Astrocyte (in vitro differentiated cells and primary cell): Measurements from ENCODE around the gene ANKH. TPM values are rescaled to one million over a fixed set of nuclear protein-coding genes. Genes with fewer than 3 reads are reported as not detected.

Experiments used
- DNase-seq: peaks from one replicate; pipeline ENCODE4 v3.0.0-alpha.2; 2010; ENCODE audit warnings: low read depth
- FAIRE-seq: peaks from 2 replicates; lab custom pipeline; 2011; peaks lifted over from hg19 to GRCh38; lab: Jason Lieb, UNC
- H2AFZ ChIP-seq: 2 replicates; pipeline ENCODE4 v1.6.0; 2012; ENCODE audit warnings: low read depth, low read length, inconsistent platforms
- H3K27ac ChIP-seq: 2 replicates; pipeline ENCODE4 v1.5.1; 2011; ENCODE audit warnings: low read depth, low read length, inconsistent platforms
- H3K27me3 ChIP-seq: 2 replicates; pipeline ENCODE4 v1.6.0; 2011; ENCODE audit warnings: low read length, inconsistent platforms; ENCODE audit not compliant: insufficient read depth
- H3K36me3 ChIP-seq: 2 replicates; pipeline ENCODE4 v1.5.1; 2011; ENCODE audit warnings: low read length, inconsistent platforms; ENCODE audit not compliant: insufficient read depth
- H3K4me1 ChIP-seq: 2 replicates; pipeline ENCODE4 v1.5.1; 2011; ENCODE audit warnings: low read length, inconsistent platforms; ENCODE audit not compliant: insufficient read depth
- H3K4me2 ChIP-seq: 2 replicates; pipeline ENCODE4 v1.6.0; 2012; ENCODE audit warnings: low read length, inconsistent platforms
- H3K4me3 ChIP-seq: 2 replicates; pipeline ENCODE4 v1.5.1; 2011; ENCODE audit warnings: low read depth, mild to moderate bottlenecking, low read length, inconsistent platforms; ENCODE audit not compliant: insufficient read depth
- H3K79me2 ChIP-seq: 2 replicates; pipeline ENCODE4 v1.6.0; 2012; ENCODE audit warnings: mild to moderate bottlenecking, low read length, inconsistent platforms; ENCODE audit not compliant: insufficient read depth
- H3K9ac ChIP-seq: 2 replicates; pipeline ENCODE4 v1.6.0; 2012; ENCODE audit warnings: mild to moderate bottlenecking, low read length, inconsistent platforms
- H3K9me3 ChIP-seq: 2 replicates; pipeline ENCODE4 v1.5.1; 2012; ENCODE audit warnings: low read depth, mild to moderate bottlenecking, low read length, inconsistent platforms; ENCODE audit not compliant: insufficient read depth
- H4K20me1 ChIP-seq: 2 replicates; pipeline ENCODE4 v1.6.0; 2012; ENCODE audit warnings: low read length, inconsistent platforms; ENCODE audit not compliant: insufficient read depth
- H3K27ac Mint-ChIP-seq: one replicate; pipeline ENCODE4 v1.8.0; 2021; ENCODE audit warnings: mild to moderate bottlenecking, mixed read lengths; ENCODE audit not compliant: unreplicated experiment
- H3K27me3 Mint-ChIP-seq: one replicate; pipeline ENCODE4 v1.8.0; 2021; ENCODE audit warnings: low read depth, mixed read lengths; ENCODE audit not compliant: unreplicated experiment
- H3K36me3 Mint-ChIP-seq: one replicate; pipeline ENCODE4 v1.8.0; 2021; ENCODE audit warnings: low read depth, mixed read lengths; ENCODE audit not compliant: unreplicated experiment
- H3K4me1 Mint-ChIP-seq: one replicate; pipeline ENCODE4 v1.8.0; 2021; ENCODE audit warnings: low read depth, mixed read lengths; ENCODE audit not compliant: unreplicated experiment
- H3K4me3 Mint-ChIP-seq: one replicate; pipeline ENCODE4 v1.8.0; 2021; ENCODE audit warnings: mild to moderate bottlenecking, moderate library complexity, mixed read lengths; ENCODE audit not compliant: unreplicated experiment
- H3K9me3 Mint-ChIP-seq: one replicate; pipeline ENCODE4 v1.8.0; 2021; ENCODE audit warnings: mild to moderate bottlenecking, mixed read lengths; ENCODE audit not compliant: unreplicated experiment
- CTCF ChIP-seq: IDR thresholded peaks from 2 replicates; pipeline ENCODE4 v1.5.1; 2011; ENCODE audit warnings: low read depth, mild to moderate bottlenecking, inconsistent platforms, low read length, moderate library complexity; ENCODE audit not compliant: insufficient read depth
- EZH2 ChIP-seq: IDR thresholded peaks from 2 replicates; pipeline ENCODE4 v1.6.1; 2012; ENCODE audit warnings: mild to moderate bottlenecking, low read length, inconsistent platforms; ENCODE audit not compliant: insufficient read depth
- total RNA-seq: library from RNA; stranded (reverse); gene quantifications from 2 replicates; pipeline ENCODE4 v1.2.1, GENCODE V29; 2021

ANKH gene
- total RNA-seq, 1 donor from 2014 or later = 15.8 TPM

DNA sequence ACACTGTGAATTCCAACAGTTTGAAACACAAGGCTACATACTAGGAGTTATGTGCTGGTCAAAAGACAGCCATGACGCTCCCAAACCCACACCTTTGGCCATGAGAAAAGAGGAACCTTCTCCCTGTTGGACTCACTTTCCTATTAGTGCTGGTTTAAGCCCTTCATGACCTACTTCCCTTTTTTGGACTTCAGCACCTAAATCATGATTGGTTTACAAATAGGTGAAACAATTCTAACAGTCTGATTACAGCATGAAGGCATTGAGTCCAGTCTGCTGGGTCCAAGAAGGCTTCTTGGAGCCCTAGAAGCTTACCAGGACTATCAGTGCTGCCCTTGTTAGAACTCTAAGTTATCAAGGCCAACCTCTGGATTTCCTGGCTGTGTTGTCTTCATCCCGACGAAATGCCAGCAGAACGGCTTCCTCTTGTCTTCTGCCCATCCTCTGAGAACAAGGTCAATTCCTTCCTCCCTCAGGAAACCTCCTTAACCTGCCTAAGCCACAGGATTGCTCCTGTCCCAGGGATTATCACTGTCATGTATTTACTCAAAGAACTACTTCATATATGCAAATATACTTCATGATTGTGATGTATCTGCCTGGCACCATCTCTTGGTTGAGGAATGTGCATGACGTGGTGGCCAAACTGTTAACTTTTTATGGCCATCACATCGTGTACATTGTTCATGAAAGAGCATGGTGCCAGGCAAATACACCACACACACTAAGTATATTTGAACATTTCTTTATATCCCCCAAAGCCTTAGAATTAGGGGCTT, 83.6 kb downstream of the ANKH start:
- no peak for TF ChIP-seq CTCF
- no peak for TF ChIP-seq EZH2

DNA sequence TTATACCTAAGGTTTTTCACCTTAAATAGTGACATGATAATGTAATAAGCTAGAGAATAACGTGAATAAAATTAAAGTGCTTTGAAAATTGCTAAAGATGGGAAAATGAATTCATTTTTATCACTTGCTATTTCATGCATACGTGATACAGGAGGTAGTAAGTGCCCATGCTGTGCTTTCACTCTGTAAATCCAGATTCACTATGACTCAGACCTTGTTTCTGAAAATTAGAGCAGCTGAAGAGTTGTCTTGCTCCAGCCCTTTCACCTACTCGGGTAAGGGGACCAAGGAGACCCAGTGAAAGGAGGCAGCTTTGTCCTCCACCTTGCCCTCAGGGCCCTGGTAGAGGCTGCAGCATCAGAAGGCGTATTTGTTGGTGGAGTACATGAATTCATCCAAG, 87.9 kb downstream of the ANKH start:
- no peak overlapping the region for H2AFZ ChIP-seq
- no peak for DNase-seq
- H3K4me3 ChIP-seq = no peak overlapping the region
- no peak overlapping the region for H3K27ac ChIP-seq
- no peak for FAIRE-seq
- no peaks in the 10 kb centered on the region for H3K27me3 Mint-ChIP-seq
- no peaks in the 10 kb centered on the region for H4K20me1 ChIP-seq
- peaks cover 3% of the 10 kb centered on the region for H3K36me3 Mint-ChIP-seq
- H3K9ac ChIP-seq = no peak overlapping the region
- H3K27me3 ChIP-seq = no peaks in the 10 kb centered on the region
- TF ChIP-seq EZH2 (no peak), CTCF (no peak)
- no peak overlapping the region for H3K4me3 Mint-ChIP-seq
- H3K4me1 Mint-ChIP-seq = peaks cover 10% of the 10 kb centered on the region
- no peak overlapping the region for H3K27ac Mint-ChIP-seq
- no peak overlapping the region for H3K4me2 ChIP-seq
- H3K36me3 ChIP-seq = no peaks in the 10 kb centered on the region
- no peaks in the 10 kb centered on the region for H3K4me1 ChIP-seq
- peaks cover 3% of the 10 kb centered on the region for H3K9me3 Mint-ChIP-seq
- H3K9me3 ChIP-seq = no peaks in the 10 kb centered on the region
- H3K79me2 ChIP-seq = no peaks in the 10 kb centered on the region

More for the DNA sequence above, 83.6 kb downstream of the ANKH start:
- Histone ChIP-seq H4K20me1 (no peaks in the 10 kb centered on the region), H3K27ac (no peak overlapping the region), H3K4me1 (no peaks in the 10 kb centered on the region), H3K4me2 (no peak overlapping the region), H2AFZ (no peak overlapping the region), H3K27me3 (no peaks in the 10 kb centered on the region), H3K9me3 (no peaks in the 10 kb centered on the region), H3K79me2 (no peaks in the 10 kb centered on the region), H3K36me3 (no peaks in the 10 kb centered on the region), H3K9ac (no peak overlapping the region), H3K4me3 (no peak overlapping the region)
- Mint-ChIP-seq H3K36me3 (peaks cover 3% of the 10 kb centered on the region), H3K27me3 (no peaks in the 10 kb centered on the region), H3K4me3 (no peak overlapping the region), H3K4me1 (no peaks in the 10 kb centered on the region), H3K9me3 (peaks cover 3% of the 10 kb centered on the region), H3K27ac (no peak overlapping the region)
- no peak for FAIRE-seq
- DNase-seq = no peak

GRCh38 chr5:14782591-14782990, 89.0 kb downstream of the ANKH start:
- Histone ChIP-seq H4K20me1 (no peaks in the 10 kb centered on the region), H3K4me3 (no peak overlapping the region), H3K27me3 (no peaks in the 10 kb centered on the region), H3K9me3 (no peaks in the 10 kb centered on the region), H2AFZ (no peak overlapping the region), H3K79me2 (no peaks in the 10 kb centered on the region), H3K36me3 (no peaks in the 10 kb centered on the region), H3K4me2 (no peak overlapping the region), H3K9ac (no peak overlapping the region), H3K27ac (no peak overlapping the region), H3K4me1 (no peaks in the 10 kb centered on the region)
- peaks cover 13% of the 10 kb centered on the region for H3K4me1 Mint-ChIP-seq
- H3K4me3 Mint-ChIP-seq = no peak overlapping the region
- FAIRE-seq = no peak
- peaks cover 3% of the 10 kb centered on the region for H3K9me3 Mint-ChIP-seq
- H3K27me3 Mint-ChIP-seq = no peaks in the 10 kb centered on the region
- no peak overlapping the region for H3K27ac Mint-ChIP-seq
- TF ChIP-seq EZH2 (no peak), CTCF (no peak)
- DNase-seq = no peak
- peaks cover 2% of the 10 kb centered on the region for H3K36me3 Mint-ChIP-seq
